K562 (cell line): ENCODE results near the gene G6PC3. TPM values are rescaled to one million over a fixed set of nuclear protein-coding genes. Genes with fewer than 3 reads are reported as not detected.

ENCODE experiments used
- CBX1 ChIP-seq: sonication (generic); IDR thresholded peaks from 2 replicates; pipeline ENCODE4 v1.6.1; 2016; ENCODE audit warnings: antibody characterized with exemption, low read depth, mild to moderate bottlenecking
- CHD1 ChIP-seq: fragments of 200-600 bp; sonication (generic); IDR thresholded peaks from one replicate; pipeline ENCODE4 v1.6.1; 2012; ENCODE audit warnings: mild to moderate bottlenecking, moderate library complexity, low read length, inconsistent platforms
- CHD4 ChIP-seq: fragments of 200-600 bp; sonication (generic); IDR thresholded peaks from 3 replicates; pipeline ENCODE4 v1.6.1; 2012; ENCODE audit warnings: low read depth, mild to moderate bottlenecking, mixed read lengths, low read length, inconsistent platforms; ENCODE audit not compliant: insufficient read depth, insufficient replicate concordance, poor library complexity, severe bottlenecking
- IRF1 ChIP-seq: sonication (generic); formaldehyde crosslinking; IDR thresholded peaks from 2 replicates; pipeline ENCODE4 v1.8.0; 2022; ENCODE audit warnings: missing genetic modification reagents, mild to moderate bottlenecking, borderline replicate concordance
- KAT2B ChIP-seq: IDR thresholded peaks from one replicate; pipeline ENCODE4 v1.6.1; 2012; ENCODE audit warnings: low read depth, mild to moderate bottlenecking, control low read depth, inconsistent platforms, low read length, moderate library complexity
- PCBP2 ChIP-seq: fragments of 200-400 bp; formaldehyde crosslinking; IDR thresholded peaks from 2 replicates; pipeline ENCODE4 v1.6.1; 2018; ENCODE audit warnings: low read length, low read depth, mild to moderate bottlenecking, moderate library complexity; ENCODE audit not compliant: poor library complexity, severe bottlenecking
- SP2 ChIP-seq: IDR thresholded peaks from 2 replicates; pipeline ENCODE4 v1.6.1; 2011; ENCODE audit warnings: mild to moderate bottlenecking, low read depth, low read length, moderate library complexity; ENCODE audit not compliant: poor library complexity, severe bottlenecking; ENCODE audit errors: extremely low read depth
- SRSF1 ChIP-seq: fragments of 200-400 bp; formaldehyde crosslinking; IDR thresholded peaks from 2 replicates; pipeline ENCODE4 v1.6.1; 2017; ENCODE audit warnings: mild to moderate bottlenecking, low read depth, low read length, moderate library complexity
- THRB ChIP-seq: fragments of 450-650 bp; formaldehyde crosslinking; conservative IDR thresholded peaks from 2 replicates; pipeline ENCODE4 v1.4.0; 2022; ENCODE audit warnings: mild to moderate bottlenecking, missing genetic modification characterization
- ZBTB33 ChIP-seq: sonication (generic); formaldehyde crosslinking; IDR thresholded peaks from 2 replicates; pipeline ENCODE4 v1.8.1; 2023; ENCODE audit warnings: mild to moderate bottlenecking, missing genetic modification reagents
- ZNF24 ChIP-seq: fragments of 450-650 bp; IDR thresholded peaks from 2 replicates; pipeline ENCODE4 v1.6.1; 2016
- ZNF263 ChIP-seq: sonication (generic); formaldehyde crosslinking; IDR thresholded peaks from 2 replicates; pipeline ENCODE4 v1.8.0; 2022; ENCODE audit warnings: mild to moderate bottlenecking, missing genetic modification reagents, borderline replicate concordance
- ZNF639 ChIP-seq, 2 experiments: fragments of 200-800 bp in 1 of 2; sonication (Bioruptor generic) in 1 of 2; sonication (generic) in 1 of 2; formaldehyde crosslinking in 1 of 2; IDR thresholded peaks in 1 of 2; conservative IDR thresholded peaks in 1 of 2; 2 replicates each; pipeline versions ENCODE4 v1.5.0 to v1.6.1; 2016 to 2020; ENCODE audit warnings: missing compliant biosample characterization in 1 of 2, missing genetic modification characterization in 1 of 2, missing genetic modification reagents in 1 of 2
- ZNF699 ChIP-seq: fragments of 250-450 bp; sonication (Bioruptor Pico); IDR thresholded peaks from 2 replicates; pipeline ENCODE4 v1.8.0; 2021; ENCODE audit warnings: mild to moderate bottlenecking, moderate library complexity; ENCODE audit not compliant: insufficient replicate concordance
- polyA plus RNA-seq, 8 experiments: library from polyadenylated mRNA; depleted of rRNA in 4 of 8; stranded (reverse) in 5 of 8; unstranded in 3 of 8; fragments of >200 nt; fragmentation: Nextera tagmentation in 2 of 8; fragmentation: Illumina TruSeq in 1 of 8; extraction: Ambion mirVana in 2 of 8; extraction: Trizol in 1 of 8; gene quantifications; 2 replicates each; pipeline versions ENCODE4 v1.2.1 to v1.2.3, GENCODE V29; 2011 to 2014; ENCODE audit warnings: inconsistent platforms in 1 of 8, missing spikeins in 1 of 8
- total RNA-seq, 7 experiments: library from RNA; depleted of rRNA in 6 of 7; stranded (reverse); fragments of >200 nt in 6 of 7; fragmentation: Illumina TruSeq in 2 of 7; extraction: Trizol in 2 of 7; gene quantifications; 2 replicates each; pipeline versions ENCODE4 v1.2.1 to v1.2.3, GENCODE V29; 2011 to 2021; ENCODE audit warnings: low replicate concordance in 1 of 7
- TF ChIP-seq, protein P1 (sequence below): fragments of 450-650 bp; IDR thresholded peaks from 2 replicates; pipeline ENCODE4 v1.7.1; 2018; ENCODE audit warnings: mild to moderate bottlenecking, low read depth; ENCODE audit not compliant: partially characterized antibody

G6PC3 gene
- total and polyA plus RNA-seq, 9 of the 15 experiments (the other 6 are each of a cell fraction or from before 2014, with no cell fraction given), result 10.4 to 57.8 (median 31.1) TPM

- peak; percentile 45; the same call in 1 of the 2 replicates for TF ChIP-seq ZBTB33 (CRISPR knock-in tag)
- no peak for TF ChIP-seq PCBP2
- no peak for TF ChIP-seq KAT2B
- TF ChIP-seq THRB (CRISPR knock-in tag), result no peak
- TF ChIP-seq, protein P1, sequence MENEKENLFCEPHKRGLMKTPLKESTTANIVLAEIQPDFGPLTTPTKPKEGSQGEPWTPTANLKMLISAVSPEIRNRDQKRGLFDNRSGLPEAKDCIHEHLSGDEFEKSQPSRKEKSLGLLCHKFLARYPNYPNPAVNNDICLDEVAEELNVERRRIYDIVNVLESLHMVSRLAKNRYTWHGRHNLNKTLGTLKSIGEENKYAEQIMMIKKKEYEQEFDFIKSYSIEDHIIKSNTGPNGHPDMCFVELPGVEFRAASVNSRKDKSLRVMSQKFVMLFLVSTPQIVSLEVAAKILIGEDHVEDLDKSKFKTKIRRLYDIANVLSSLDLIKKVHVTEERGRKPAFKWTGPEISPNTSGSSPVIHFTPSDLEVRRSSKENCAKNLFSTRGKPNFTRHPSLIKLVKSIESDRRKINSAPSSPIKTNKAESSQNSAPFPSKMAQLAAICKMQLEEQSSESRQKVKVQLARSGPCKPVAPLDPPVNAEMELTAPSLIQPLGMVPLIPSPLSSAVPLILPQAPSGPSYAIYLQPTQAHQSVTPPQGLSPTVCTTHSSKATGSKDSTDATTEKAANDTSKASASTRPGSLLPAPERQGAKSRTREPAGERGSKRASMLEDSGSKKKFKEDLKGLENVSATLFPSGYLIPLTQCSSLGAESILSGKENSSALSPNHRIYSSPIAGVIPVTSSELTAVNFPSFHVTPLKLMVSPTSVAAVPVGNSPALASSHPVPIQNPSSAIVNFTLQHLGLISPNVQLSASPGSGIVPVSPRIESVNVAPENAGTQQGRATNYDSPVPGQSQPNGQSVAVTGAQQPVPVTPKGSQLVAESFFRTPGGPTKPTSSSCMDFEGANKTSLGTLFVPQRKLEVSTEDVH, result no peak
- TF ChIP-seq CHD4, result no peak
- TF ChIP-seq ZNF699, result no peak
- no peak for TF ChIP-seq ZNF263 (CRISPR knock-in tag)
- 0 out of 2 replicates have a peak, but pooled peaks have one; percentile 21 for TF ChIP-seq ZNF24
- TF ChIP-seq ZNF639 (CRISPR knock-in tag; conservative IDR thresholded peaks at IDR 0.05 in 1 of 2, IDR thresholded peaks at IDR 0.05 in 1 of 2), result peak in 1 of 2 experiments; percentile 91; a peak in 2 of 4 replicates
- TF ChIP-seq CBX1, result peak; percentile 41; the same call in 1 of the 2 replicates
- no peak for TF ChIP-seq IRF1 (CRISPR knock-in tag)
- TF ChIP-seq CHD1, result peak; percentile 82
- TF ChIP-seq SRSF1, result no peak
- no peak for TF ChIP-seq SP2
Observed at GRCh38 chr17:44066204-44066930, 4.2 kb upstream of the G6PC3 start, which contains the start of gene LSM12 (continued).
